H9 (cell line): ENCODE data around the gene BAIAP2L1. TPM values are rescaled to one million over a fixed set of nuclear protein-coding genes. Genes with fewer than 3 reads are reported as not detected.

ENCODE experiments used
- DNase-seq: peaks from one replicate; pipeline ENCODE4 v3.0.0-alpha.2; 2017
- H2AFZ ChIP-seq: one replicate; pipeline ENCODE4 v1.6.1; 2013; ENCODE audit warnings: mild to moderate bottlenecking, low read length, control low read depth, moderate library complexity
- H2AK5ac ChIP-seq: 2 replicates; pipeline ENCODE4 v1.6.1; 2013; ENCODE audit warnings: low read length, control low read depth, mixed read lengths; ENCODE audit not compliant: insufficient read length
- H2BK120ac ChIP-seq: one replicate; pipeline ENCODE4 v1.6.1; 2013; ENCODE audit warnings: low read depth, mild to moderate bottlenecking, low read length, control low read depth, inconsistent platforms; ENCODE audit not compliant: poor library complexity, severe bottlenecking
- H2BK12ac ChIP-seq: 2 replicates; pipeline ENCODE4 v1.6.1; 2013; ENCODE audit warnings: low read length, control low read depth, mixed read lengths, low read depth; ENCODE audit not compliant: insufficient read length
- H2BK15ac ChIP-seq: 2 replicates; pipeline ENCODE4 v1.6.1; 2013; ENCODE audit warnings: low read depth, low read length, control low read depth
- H2BK20ac ChIP-seq: one replicate; pipeline ENCODE4 v1.6.1; 2013; ENCODE audit warnings: low read depth, mild to moderate bottlenecking, low read length, control low read depth, inconsistent platforms; ENCODE audit not compliant: poor library complexity, severe bottlenecking
- H2BK5ac ChIP-seq: 2 replicates; pipeline ENCODE4 v1.6.1; 2013; ENCODE audit warnings: low read length, control low read depth, mixed read lengths; ENCODE audit not compliant: insufficient read length
- H3K14ac ChIP-seq: 2 replicates; pipeline ENCODE4 v1.6.1; 2013; ENCODE audit warnings: low read length, control low read depth; ENCODE audit not compliant: insufficient read depth
- H3K18ac ChIP-seq: 2 replicates; pipeline ENCODE4 v1.6.1; 2013; ENCODE audit warnings: low read depth, mild to moderate bottlenecking, mixed read lengths, low read length, control low read depth; ENCODE audit not compliant: insufficient read length
- H3K23ac ChIP-seq: 2 replicates; pipeline ENCODE4 v1.6.1; 2013; ENCODE audit warnings: low read length, control low read depth, mixed read lengths, low read depth; ENCODE audit not compliant: insufficient read length
- H3K23me2 ChIP-seq: 2 replicates; pipeline ENCODE4 v1.6.1; 2013; ENCODE audit warnings: low read depth, mild to moderate bottlenecking, mixed read lengths, low read length, control low read depth; ENCODE audit not compliant: insufficient read length, poor library complexity, severe bottlenecking
- H3K27ac ChIP-seq: 2 replicates; pipeline ENCODE4 v1.5.1; 2013; ENCODE audit warnings: low read length, control low read depth, mixed read lengths, low read depth; ENCODE audit not compliant: insufficient read length
- H3K27me3 ChIP-seq: 2 replicates; pipeline ENCODE4 v1.6.1; 2013; ENCODE audit warnings: low read length, control low read depth, inconsistent platforms; ENCODE audit not compliant: insufficient read depth
- H3K4ac ChIP-seq: 2 replicates; pipeline ENCODE4 v1.6.1; 2013; ENCODE audit warnings: low read depth, mild to moderate bottlenecking, control low read depth, inconsistent platforms, low read length, moderate library complexity
- H3K4me1 ChIP-seq: 2 replicates; pipeline ENCODE4 v1.6.1; 2013; ENCODE audit warnings: low read length, control low read depth, inconsistent platforms; ENCODE audit not compliant: insufficient read depth
- H3K4me2 ChIP-seq: 2 replicates; pipeline ENCODE4 v1.6.1; 2013; ENCODE audit warnings: low read length, control low read depth, mixed read lengths; ENCODE audit not compliant: insufficient read length, insufficient read depth
- H3K56ac ChIP-seq: 2 replicates; pipeline ENCODE4 v1.6.1; 2013; ENCODE audit warnings: low read depth, mild to moderate bottlenecking, mixed read lengths, low read length, control low read depth; ENCODE audit not compliant: insufficient read length
- H3K79me1 ChIP-seq: 2 replicates; pipeline ENCODE4 v1.6.1; 2013; ENCODE audit warnings: low read depth, mild to moderate bottlenecking, moderate library complexity, low read length, control low read depth, inconsistent platforms; ENCODE audit not compliant: insufficient read depth, poor library complexity, severe bottlenecking
- H3K79me2 ChIP-seq: 2 replicates; pipeline ENCODE4 v1.6.1; 2013; ENCODE audit warnings: low read length, control low read depth, inconsistent platforms; ENCODE audit not compliant: insufficient read depth
- H3K9ac ChIP-seq: 2 replicates; pipeline ENCODE4 v1.6.1; 2013; ENCODE audit warnings: low read length, control low read depth, mixed read lengths; ENCODE audit not compliant: insufficient read length; ENCODE audit errors: extremely low read depth
- H3K9me3 ChIP-seq: one replicate; pipeline ENCODE4 v1.6.1; 2013; ENCODE audit warnings: low read depth, low read length, inconsistent platforms; ENCODE audit not compliant: control insufficient read depth
- H3T11ph ChIP-seq: one replicate; pipeline ENCODE4 v1.6.1; 2013; ENCODE audit warnings: mild to moderate bottlenecking, low read length, control low read depth, inconsistent platforms
- H4K20me1 ChIP-seq: one replicate; pipeline ENCODE4 v1.6.1; 2013; ENCODE audit not compliant: control insufficient read depth, insufficient read length, insufficient read depth
- H4K5ac ChIP-seq: 2 replicates; pipeline ENCODE4 v1.6.1; 2013; ENCODE audit warnings: low read depth, mild to moderate bottlenecking, mixed read lengths, low read length, control low read depth; ENCODE audit not compliant: insufficient read length
- H4K8ac ChIP-seq: replicated peaks from 2 replicates; pipeline ENCODE4 v1.6.1; 2013; ENCODE audit warnings: low read length, control low read depth, mixed read lengths, low read depth; ENCODE audit not compliant: insufficient read length
- H4K91ac ChIP-seq: 2 replicates; pipeline ENCODE4 v1.6.1; 2013; ENCODE audit warnings: low read depth, mild to moderate bottlenecking, moderate library complexity, mixed read lengths, low read length, control low read depth; ENCODE audit not compliant: insufficient read length
- H3K27ac Mint-ChIP-seq, 3 experiments: 2 replicates in 2 of 3; 3 replicates in 1 of 3; pipeline ENCODE4 v1.8.0; 2020 to 2021; ENCODE audit warnings: mixed read lengths in 3 of 3, mild to moderate bottlenecking in 1 of 3, moderate library complexity in 1 of 3
- H3K27me3 Mint-ChIP-seq: 2 replicates; pipeline ENCODE4 v1.8.0; 2021; ENCODE audit warnings: low read depth, mild to moderate bottlenecking, moderate library complexity, mixed read lengths
- H3K36me3 Mint-ChIP-seq, 3 experiments: 2 replicates in 2 of 3; 3 replicates in 1 of 3; pipeline ENCODE4 v1.8.0; 2020 to 2021; ENCODE audit warnings: low read depth in 3 of 3, mixed read lengths in 3 of 3; ENCODE audit not compliant: insufficient read depth in 1 of 3
- H3K4me1 Mint-ChIP-seq, 2 experiments: 2 replicates each; pipeline ENCODE4 v1.8.0; 2020; ENCODE audit warnings: mixed read lengths in 2 of 2
- H3K4me3 Mint-ChIP-seq, 2 experiments: 2 replicates in 1 of 2; 3 replicates in 1 of 2; pipeline ENCODE4 v1.8.0; 2020 to 2021; ENCODE audit warnings: mild to moderate bottlenecking in 2 of 2, mixed read lengths in 2 of 2, moderate library complexity in 1 of 2
- H3K9me3 Mint-ChIP-seq, 2 experiments: 2 replicates in 1 of 2; 3 replicates in 1 of 2; pipeline ENCODE4 v1.8.0; 2020; ENCODE audit warnings: mild to moderate bottlenecking in 2 of 2, mixed read lengths in 2 of 2, moderate library complexity in 1 of 2
- WGBS: extraction: QIAGEN DNeasy Blood & Tissue Kit; methylation state at CpG from one replicate; pipeline ENCODE4 v1.1.7; 2013; ENCODE audit warnings: missing lambda C conversion rate, low lambda C conversion rate, mixed read lengths; ENCODE audit not compliant: insufficient read length; ENCODE audit errors: extremely low coverage; 5-methylcytosine and 5-hydroxymethylcytosine counted together
- total RNA-seq: library from RNA; stranded (reverse); gene quantifications from 2 replicates; pipeline ENCODE4 v1.2.1, GENCODE V29; 2021
- TF ChIP-seq, protein P1 (sequence below): fragments of 200-600 bp; sonication (generic); conservative IDR thresholded peaks from 3 replicates; pipeline ENCODE4 v1.8.0; 2021; ENCODE audit warnings: antibody characterized with exemption, mild to moderate bottlenecking

BAIAP2L1 gene
- total RNA-seq, 1 experiment from 2014 or later = 25.9 TPM

DNA sequence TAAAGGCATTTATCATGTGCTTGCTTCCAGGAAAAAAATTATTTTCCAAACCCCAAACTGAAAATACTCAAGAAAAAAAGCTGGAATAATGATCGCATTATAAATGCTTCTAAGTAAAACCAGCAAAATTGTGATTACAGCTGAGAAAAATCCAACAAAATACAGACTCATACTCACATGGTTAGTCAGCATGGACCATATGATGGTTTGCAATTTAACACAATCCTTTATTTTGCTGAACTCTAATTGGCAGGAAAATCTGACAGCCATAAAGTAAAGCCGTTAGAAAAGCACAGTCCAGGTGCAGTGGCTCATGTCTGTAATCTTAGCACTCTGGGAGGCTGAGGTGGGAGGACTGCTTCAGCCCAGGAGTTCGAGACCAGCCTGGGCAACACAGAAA is 59.8 kb downstream of the BAIAP2L1 start:
- Mint-ChIP-seq H3K27ac (no peak overlapping the region), H3K27me3 (no peaks in the 10 kb centered on the region), H3K9me3 (no peaks in the 10 kb centered on the region), H3K4me3 (no peak overlapping the region), H3K4me1 (no peaks in the 10 kb centered on the region), H3K36me3 (peaks cover 10 to 14% (median 12%) of the 10 kb centered on the region in 3 experiments)
- WGBS = no CpG with 5 or more reads among the region's 3 CpGs
- Histone ChIP-seq H3K9me3 (no peaks in the 10 kb centered on the region), H3K4me1 (no peaks in the 10 kb centered on the region), H4K5ac (no peak overlapping the region), H3K27me3 (no peaks in the 10 kb centered on the region), H2BK120ac (no peak overlapping the region), H2BK20ac (no peak overlapping the region), H3K14ac (no peak overlapping the region), H3K23me2 (no peaks in the 10 kb centered on the region), H3K56ac (no peak overlapping the region), H3K27ac (no peak overlapping the region), H3T11ph (no peak overlapping the region), H4K91ac (no peak overlapping the region), H2AFZ (no peak overlapping the region), H3K79me2 (no peaks in the 10 kb centered on the region), H3K9ac (no peak overlapping the region), H3K4ac (no peak overlapping the region), H4K8ac (no peak overlapping the region), H3K18ac (no peak overlapping the region), H4K20me1 (no peaks in the 10 kb centered on the region), H2BK12ac (no peak overlapping the region), H3K23ac (no peak overlapping the region), H2BK5ac (no peak overlapping the region), H3K4me2 (no peak overlapping the region), H2AK5ac (no peak overlapping the region), H3K79me1 (peaks cover 3% of the 10 kb centered on the region), H2BK15ac (no peak overlapping the region)
- TF ChIP-seq, protein P1, sequence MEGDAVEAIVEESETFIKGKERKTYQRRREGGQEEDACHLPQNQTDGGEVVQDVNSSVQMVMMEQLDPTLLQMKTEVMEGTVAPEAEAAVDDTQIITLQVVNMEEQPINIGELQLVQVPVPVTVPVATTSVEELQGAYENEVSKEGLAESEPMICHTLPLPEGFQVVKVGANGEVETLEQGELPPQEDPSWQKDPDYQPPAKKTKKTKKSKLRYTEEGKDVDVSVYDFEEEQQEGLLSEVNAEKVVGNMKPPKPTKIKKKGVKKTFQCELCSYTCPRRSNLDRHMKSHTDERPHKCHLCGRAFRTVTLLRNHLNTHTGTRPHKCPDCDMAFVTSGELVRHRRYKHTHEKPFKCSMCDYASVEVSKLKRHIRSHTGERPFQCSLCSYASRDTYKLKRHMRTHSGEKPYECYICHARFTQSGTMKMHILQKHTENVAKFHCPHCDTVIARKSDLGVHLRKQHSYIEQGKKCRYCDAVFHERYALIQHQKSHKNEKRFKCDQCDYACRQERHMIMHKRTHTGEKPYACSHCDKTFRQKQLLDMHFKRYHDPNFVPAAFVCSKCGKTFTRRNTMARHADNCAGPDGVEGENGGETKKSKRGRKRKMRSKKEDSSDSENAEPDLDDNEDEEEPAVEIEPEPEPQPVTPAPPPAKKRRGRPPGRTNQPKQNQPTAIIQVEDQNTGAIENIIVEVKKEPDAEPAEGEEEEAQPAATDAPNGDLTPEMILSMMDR = no peak
- no peak for DNase-seq
